Activated CD4-positive, CD25-positive, alpha-beta regulatory T cell treated with anti-CD3 and anti-CD28 coated beads, Interleukin-2, amount 50 U/mL, for 16 hours (primary cell): ENCODE measurements around the gene NDUFB10.

Source experiments
- DNase-seq: peaks from one replicate; pipeline ENCODE4 v3.0.0-alpha.2; 2020; ENCODE audit warnings: low read depth, low spot score

NDUFB10 gene

DNA sequence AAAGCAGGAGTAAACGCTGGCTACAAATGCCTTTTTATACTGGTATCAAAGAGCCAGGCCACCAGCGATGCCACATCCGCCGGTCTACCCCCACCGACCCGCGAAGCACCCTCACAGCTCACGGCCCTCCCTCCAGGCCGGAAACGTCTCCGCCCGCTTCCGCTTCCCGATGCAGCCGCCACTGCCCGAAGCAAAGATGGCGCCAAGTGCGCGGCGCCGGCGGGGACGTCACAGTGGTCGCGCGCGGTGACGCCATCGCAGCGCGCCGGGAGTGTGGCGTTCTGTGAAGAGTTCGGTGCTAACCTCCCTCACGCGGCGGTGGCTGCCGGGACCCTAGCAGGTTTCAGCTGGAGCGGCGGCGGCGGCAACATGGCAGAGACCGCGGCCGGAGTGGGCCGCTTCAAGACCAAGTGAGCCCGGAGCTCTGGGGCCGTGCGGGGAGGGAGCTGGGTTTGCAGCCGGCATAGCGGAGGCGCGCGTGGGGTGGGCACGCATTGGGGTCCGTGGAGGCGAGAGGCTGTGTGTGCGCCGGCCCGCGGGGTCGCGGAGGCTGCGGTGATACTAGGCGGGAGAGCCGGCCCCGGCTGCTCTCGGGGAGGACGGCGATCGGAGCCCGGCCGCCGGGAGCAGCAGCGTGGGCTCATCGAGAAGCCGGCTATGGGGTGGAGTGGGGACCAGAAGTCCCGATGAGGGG, 12.6 kb downstream of the NDUFB10 start, which contains the start of gene TBL3:
Gene TBL3 (plus strand): TSS at position 258 of the 694 bp plus-strand sequence. CDS start 112 bp downstream, at position 370.
- DNase-seq, result peak; percentile 95

- no peak for DNase-seq
Measured at GRCh38 chr16:1972490-1972877, 13.1 kb downstream of the NDUFB10 start.

DNA sequence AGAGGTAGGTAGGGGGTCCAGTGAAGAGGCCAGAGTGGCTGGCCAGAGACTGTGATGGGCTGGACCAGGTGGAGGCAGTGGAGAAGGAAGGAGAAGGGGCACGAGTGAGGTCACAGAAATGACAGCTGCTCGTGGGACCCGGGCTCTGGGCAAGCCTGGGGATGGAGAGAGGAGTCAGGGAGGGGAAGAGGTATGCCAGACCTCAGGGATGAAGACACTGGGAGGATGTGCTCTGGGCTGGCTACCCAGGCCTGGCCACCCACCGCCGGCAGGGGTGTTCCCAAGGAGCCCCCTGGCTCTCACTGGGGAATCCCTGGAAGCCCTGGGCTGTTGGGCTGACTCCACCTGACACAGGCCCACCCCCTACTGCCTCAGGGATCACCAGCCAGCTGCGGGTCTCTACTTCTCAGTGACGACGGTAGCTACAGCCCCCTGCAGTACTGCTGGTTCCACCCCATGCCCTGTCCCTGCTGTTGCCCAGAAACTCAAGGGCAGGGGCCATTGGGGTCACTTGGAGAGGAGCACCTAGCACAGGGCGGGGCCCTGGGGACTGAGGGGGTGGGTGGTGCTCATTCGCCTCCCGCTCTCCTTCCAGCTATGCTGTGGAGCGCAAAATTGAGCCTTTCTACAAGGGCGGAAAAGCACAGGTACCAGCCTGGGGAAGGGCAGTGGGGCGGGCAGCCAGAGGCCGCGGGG, 14.3 kb downstream of the NDUFB10 start:
- no peak for DNase-seq

DNA sequence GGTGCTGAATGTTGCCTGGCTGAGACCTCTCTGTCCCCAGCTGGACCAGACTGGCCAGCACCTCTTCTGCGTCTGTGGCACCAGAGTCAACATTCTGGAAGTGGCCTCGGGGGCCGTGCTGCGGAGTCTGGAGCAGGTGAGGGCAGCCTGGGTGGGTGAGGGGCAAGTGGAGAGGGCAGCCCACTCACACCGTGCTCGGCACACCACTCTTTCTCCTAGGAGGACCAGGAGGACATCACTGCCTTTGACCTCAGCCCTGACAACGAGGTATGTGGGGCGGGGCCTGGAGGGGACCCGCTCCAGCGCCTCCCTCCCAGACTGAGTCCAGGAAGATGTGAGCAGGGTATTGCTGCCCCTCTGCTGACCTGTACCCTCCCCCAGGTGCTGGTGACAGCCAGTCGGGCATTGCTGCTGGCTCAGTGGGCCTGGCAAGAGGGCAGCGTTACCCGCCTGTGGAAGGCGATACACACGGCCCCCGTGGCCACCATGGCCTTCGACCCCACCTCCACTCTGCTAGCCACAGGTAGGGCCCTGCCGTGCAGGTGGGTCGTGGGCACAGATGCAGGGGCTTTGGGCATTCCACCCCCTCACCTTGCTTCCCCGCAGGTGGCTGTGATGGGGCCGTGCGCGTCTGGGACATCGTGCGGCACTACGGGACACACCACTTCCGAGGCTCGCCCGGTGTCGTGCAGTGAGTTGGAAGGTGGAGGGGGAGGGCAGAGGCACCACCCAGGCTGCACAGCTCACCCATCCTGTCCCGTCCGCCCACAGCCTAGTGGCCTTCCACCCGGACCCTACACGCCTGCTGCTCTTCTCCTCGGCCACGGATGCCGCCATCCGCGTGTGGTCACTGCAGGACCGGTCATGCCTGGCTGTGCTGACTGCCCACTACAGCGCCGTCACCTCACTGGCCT, 15.1 kb downstream of the NDUFB10 start:
- DNase-seq, result no peak

- no peak for DNase-seq
Measured at GRCh38 chr16:1975432-1976215, 16.3 kb downstream of the NDUFB10 start.

DNA sequence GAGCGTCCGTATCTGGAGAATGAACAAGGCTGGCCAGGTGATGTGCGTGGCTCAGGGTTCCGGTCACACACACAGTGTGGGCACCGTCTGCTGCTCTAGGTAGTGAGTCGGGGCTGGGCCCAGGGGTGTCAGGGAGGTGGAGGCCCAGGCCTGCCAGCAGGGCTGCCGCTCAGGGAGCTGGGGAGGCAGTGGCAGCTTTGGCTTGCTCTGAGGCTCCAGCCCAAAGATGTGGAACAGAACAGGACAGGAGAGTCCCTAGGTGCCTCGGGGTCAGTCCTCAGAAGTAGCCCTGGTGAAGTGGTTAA, 16.8 kb downstream of the NDUFB10 start:
- no peak for DNase-seq

DNA sequence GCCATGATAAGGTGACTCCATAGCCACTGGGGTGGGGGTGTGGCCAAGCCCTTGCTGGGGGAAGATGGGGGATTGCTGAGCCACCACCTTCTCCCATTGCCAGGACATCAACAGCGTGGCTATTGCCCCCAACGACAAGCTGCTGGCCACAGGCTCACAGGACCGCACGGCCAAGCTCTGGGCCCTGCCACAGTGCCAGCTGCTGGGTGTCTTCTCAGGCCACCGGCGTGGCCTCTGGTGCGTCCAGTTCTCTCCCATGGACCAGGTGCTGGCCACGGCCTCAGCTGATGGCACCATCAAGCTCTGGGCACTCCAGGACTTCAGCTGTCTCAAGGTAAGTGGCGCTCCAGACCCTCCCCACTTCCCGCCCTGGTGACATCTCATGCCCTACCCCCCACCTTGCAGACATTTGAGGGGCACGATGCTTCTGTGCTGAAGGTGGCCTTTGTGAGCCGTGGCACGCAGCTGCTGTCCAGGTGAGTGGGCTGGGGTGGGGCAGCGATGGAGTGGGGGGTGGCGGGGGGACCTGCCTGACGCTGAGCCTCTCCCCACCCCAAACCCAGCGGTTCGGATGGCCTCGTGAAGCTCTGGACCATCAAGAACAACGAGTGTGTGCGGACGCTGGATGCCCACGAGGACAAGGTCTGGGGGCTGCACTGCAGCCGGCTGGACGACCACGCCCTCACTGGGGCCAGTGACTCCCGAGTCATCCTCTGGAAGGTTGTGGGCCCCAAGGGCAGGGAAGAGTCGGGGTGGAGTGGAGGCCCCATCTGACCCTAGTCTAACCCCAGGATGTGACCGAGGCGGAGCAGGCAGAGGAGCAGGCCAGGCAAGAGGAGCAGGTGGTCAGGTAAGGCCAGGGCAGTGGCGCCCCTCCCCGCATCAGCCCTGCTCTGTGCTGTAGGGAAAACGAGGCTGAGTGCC, 17.9 kb downstream of the NDUFB10 start:
- no peak for DNase-seq

DNA sequence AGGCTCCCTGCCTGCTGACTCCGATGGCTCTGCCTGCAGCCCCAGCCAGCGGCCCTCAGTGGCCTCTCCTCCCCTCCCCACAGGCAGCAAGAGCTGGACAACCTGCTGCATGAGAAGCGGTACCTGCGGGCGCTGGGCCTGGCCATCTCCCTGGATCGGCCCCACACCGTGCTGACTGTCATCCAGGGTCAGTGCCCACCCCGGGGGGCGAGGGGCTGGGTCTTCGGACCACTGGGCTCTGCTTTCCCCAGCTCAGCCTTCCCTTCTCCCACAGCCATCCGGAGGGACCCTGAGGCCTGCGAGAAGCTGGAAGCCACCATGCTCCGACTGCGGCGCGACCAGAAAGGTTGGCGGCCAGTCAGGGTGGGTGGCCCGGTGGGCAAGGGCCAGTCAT, 18.5 kb downstream of the NDUFB10 start:
- no peak for DNase-seq

DNA sequence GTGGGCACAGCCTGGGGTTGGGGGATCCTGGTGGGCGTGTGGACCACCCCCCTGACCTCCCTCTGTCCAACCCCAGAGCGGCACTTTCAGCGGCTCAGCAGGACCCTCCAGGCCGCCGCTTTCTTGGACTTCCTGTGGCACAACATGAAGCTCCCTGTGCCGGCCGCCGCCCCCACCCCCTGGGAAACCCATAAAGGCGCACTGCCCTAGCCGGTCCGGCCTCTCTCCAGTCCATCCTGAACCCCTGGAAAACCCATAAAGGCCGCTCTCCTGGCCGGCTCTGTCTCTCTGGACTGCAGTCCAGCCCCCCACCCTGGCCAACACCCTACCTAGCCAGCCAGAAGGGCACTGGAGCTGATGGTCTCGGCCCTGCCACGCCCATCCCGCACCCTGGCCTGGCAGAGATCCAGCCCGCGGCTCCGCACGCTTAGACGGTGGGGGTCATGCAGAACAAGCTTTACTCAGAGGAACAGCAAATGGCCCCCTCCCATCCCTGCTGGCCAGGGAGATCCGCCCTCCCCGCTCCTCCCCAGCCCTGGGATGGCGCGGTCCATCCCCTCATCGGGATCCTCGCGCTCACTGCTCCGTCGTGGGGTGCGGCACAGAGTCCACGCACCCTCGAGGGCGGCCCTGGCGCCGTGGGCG, 19.3 kb downstream of the NDUFB10 start:
- DNase-seq, result no peak

GRCh38 chr16:1979271-1980029, 20.1 kb downstream of the NDUFB10 start:
- no peak for DNase-seq

DNA sequence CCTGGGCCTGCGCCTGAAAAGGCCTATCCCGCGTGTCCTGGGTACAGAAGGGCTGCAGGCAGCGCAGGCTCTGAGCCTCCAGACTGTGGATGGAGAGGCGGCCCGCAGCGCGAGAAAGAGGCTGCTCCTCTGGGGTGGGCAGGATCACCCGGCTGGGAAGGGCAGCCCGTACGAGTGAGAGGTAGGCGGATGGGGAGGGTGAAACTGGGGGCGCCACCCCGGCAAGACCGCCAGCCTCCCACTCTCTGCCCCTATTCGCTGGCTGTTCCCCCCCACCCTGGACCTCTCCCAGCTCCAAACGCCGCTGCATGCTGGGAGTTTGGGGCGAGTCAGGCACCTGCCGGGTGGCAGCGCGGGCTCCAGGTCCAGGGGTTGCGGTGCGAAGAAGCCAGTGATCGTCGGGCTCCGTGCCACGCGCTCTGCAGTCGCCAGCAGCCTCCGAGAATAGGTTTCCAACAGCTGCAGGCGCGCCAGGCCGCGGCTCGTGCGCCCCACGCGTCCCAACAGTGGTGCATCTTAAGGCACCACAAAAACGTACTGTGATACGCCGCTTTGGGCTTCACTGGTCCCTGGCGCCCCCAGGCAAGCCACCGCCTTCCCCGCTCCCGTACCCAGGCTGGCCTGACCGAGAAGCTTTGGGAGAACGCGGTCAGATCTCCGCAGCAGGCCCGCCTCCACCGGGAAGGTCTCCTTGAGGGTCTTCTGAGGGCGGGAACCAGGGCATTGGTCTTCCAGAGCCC, 20.9 kb downstream of the NDUFB10 start:
- no peak for DNase-seq

DNA sequence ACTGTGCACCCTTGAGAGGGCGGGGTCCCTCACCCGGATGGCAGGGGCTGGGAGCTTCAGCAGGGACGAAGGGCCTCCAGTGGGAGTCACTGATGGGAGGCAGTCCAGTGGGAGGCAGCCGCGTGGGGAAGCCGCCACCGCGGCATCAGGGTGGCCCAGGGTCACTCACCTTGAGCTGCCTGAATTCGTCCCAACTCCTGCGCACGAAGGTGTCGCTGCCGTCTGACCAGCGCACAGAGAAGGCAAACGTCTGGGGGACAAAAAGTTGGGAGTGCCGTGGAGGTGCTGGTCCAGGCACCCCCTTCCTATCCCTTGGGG, 21.4 kb downstream of the NDUFB10 start:
- DNase-seq, result no peak

GRCh38 chr16:1981398-1981836, 22.1 kb downstream of the NDUFB10 start, which contains the start of gene NOXO1:
Gene NOXO1, minus strand, starts transcription at chr16:1981469. Its CDS starts 290 bp downstream, at chr16:1981179.
- DNase-seq, result no peak

DNA sequence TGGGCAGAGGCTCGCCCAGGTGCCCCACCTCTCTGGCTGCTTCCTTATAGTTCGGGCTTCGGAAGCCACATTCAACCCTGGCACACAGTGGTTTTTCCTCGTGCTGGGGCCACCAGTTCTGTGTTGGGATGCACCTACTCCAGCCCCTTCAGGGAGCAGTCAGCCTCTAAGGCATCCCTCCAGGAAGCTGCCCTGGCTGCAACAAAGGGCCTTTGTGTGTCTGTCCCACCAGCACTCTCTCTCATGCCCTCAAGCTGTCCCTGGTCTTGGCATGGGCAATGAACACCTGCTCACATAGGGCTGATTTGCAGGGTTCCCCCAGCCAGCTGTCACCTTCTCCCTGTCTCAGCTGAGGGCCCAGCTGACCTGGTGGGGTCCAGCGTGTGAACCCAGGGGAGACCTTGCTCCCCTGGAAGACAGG, 22.7 kb downstream of the NDUFB10 start:
- DNase-seq, result no peak

- DNase-seq, result no peak
Measured at GRCh38 chr16:1982991-1983543, 23.7 kb downstream of the NDUFB10 start.

DNA sequence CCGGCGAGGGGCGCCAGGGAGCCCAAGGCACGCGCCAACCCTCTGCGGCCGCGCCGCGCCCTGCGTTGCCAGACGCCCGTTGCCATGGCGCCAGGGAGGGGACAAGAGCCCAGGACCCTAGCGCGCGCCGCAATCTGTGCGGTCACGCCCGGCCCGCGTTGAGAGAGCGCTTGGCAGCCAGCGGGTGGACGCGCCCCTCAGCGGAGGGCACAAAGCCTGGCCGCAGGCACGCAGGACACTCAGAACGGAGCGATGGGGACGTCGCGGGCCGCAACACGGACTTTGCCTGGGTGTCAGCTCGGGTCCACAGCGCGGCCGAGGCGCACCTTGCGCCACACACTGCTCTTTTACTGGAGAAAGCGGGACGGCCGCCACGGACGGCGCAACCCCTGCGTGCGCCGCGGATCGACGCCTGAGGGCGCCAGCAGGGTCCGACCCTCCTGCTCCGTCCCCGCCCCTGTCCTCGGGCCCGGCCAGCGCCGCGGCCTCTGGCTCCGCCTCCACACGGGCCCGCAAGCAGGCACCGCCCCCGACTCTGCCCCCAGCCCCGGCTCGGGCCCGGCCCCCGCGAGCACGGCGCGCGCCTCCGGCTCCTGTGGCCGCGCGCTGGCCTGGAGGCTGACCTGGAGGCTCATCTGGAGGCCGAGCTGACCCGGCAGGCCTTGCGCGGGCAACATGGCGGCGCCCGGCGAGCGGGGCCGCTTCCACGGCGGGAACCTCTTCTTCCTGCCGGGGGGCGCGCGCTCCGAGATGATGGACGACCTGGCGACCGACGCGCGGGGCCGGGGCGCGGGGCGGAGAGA, 24.4 kb downstream of the NDUFB10 start, which contains the start of gene GFER:
Gene GFER (plus strand): TSS at position 650 of the 803 bp plus-strand sequence. CDS start 26 bp downstream, at position 676.
- no peak for DNase-seq
